H1 (cell line): ENCODE results near the gene LCOR. TPM values are rescaled to one million over a fixed set of nuclear protein-coding genes. Genes with fewer than 3 reads are reported as not detected.

ENCODE experiments used
- BACH1 ChIP-seq: IDR thresholded peaks from 2 replicates; pipeline ENCODE4 v1.6.1; 2012; ENCODE audit warnings: low read length, improper control_type of control experiment
- FOSL1 ChIP-seq: IDR thresholded peaks from 2 replicates; pipeline ENCODE4 v1.6.1; 2011; ENCODE audit warnings: mild to moderate bottlenecking, low read depth, low read length, moderate library complexity; ENCODE audit not compliant: insufficient read depth
- HDAC2 ChIP-seq, 2 experiments: fragments of 300-600 bp in 1 of 2; sonication (generic) in 1 of 2; IDR thresholded peaks; 2 replicates each; pipeline ENCODE4 v1.6.1; 2011 to 2012; ENCODE audit warnings: low read depth in 2 of 2, low read length in 2 of 2, mild to moderate bottlenecking in 2 of 2, moderate library complexity in 2 of 2, borderline replicate concordance in 1 of 2, inconsistent platforms in 1 of 2
- JUN ChIP-seq: IDR thresholded peaks from 2 replicates; pipeline ENCODE4 v1.6.1; 2011; ENCODE audit warnings: low read depth, mild to moderate bottlenecking, improper control_type of control experiment, low read length
- JUND ChIP-seq: IDR thresholded peaks from 2 replicates; pipeline ENCODE4 v1.6.1; 2011; ENCODE audit warnings: mild to moderate bottlenecking, improper control_type of control experiment, low read length
- KDM4A ChIP-seq: IDR thresholded peaks from one replicate; pipeline ENCODE4 v1.7.1; 2012; ENCODE audit warnings: low read depth, mild to moderate bottlenecking, moderate library complexity, low read length, inconsistent platforms; ENCODE audit not compliant: severe bottlenecking
- KDM5A ChIP-seq: fragments of 200-600 bp; IDR thresholded peaks from 2 replicates; pipeline ENCODE4 v1.7.1; 2012; ENCODE audit warnings: mild to moderate bottlenecking, low read length, inconsistent platforms, mixed read lengths
- MAFK ChIP-seq: IDR thresholded peaks from 2 replicates; pipeline ENCODE4 v1.6.1; 2012; ENCODE audit warnings: low read depth, mild to moderate bottlenecking, improper control_type of control experiment, low read length
- NANOG ChIP-seq: IDR thresholded peaks from 2 replicates; pipeline ENCODE4 v1.6.1; 2011; ENCODE audit warnings: low read length, low read depth, mild to moderate bottlenecking, inconsistent platforms; ENCODE audit not compliant: insufficient read depth, poor library complexity, severe bottlenecking
- PHF8 ChIP-seq: fragments of 200-600 bp; sonication (generic); conservative IDR thresholded peaks from 2 replicates; pipeline ENCODE4 v1.7.1; 2012; ENCODE audit warnings: low read depth, mild to moderate bottlenecking, inconsistent platforms, low read length, moderate library complexity
- RBBP5 ChIP-seq: IDR thresholded peaks from 2 replicates; pipeline ENCODE4 v1.7.1; 2012; ENCODE audit warnings: low read depth, mild to moderate bottlenecking, inconsistent platforms, low read length, moderate library complexity, borderline replicate concordance
- RFX5 ChIP-seq: IDR thresholded peaks from 2 replicates; pipeline ENCODE4 v1.6.1; 2011; ENCODE audit warnings: low read depth, low read length, improper control_type of control experiment, borderline replicate concordance
- SAP30 ChIP-seq: fragments of 300-600 bp; sonication (generic); IDR thresholded peaks from 2 replicates; pipeline ENCODE4 v1.7.1; 2012; ENCODE audit warnings: low read length, moderate library complexity, mild to moderate bottlenecking, inconsistent platforms; ENCODE audit not compliant: insufficient read depth, insufficient replicate concordance
- SIRT6 ChIP-seq: IDR thresholded peaks from one replicate; pipeline ENCODE4 v1.7.1; 2012; ENCODE audit warnings: low read length, inconsistent platforms
- SP2 ChIP-seq: IDR thresholded peaks from 2 replicates; pipeline ENCODE4 v1.6.1; 2012; ENCODE audit warnings: mild to moderate bottlenecking, low read length, inconsistent platforms
- SUZ12 ChIP-seq: fragments of 200-600 bp; sonication (generic); IDR thresholded peaks from 2 replicates; pipeline ENCODE4 v1.6.1; 2012; ENCODE audit warnings: mild to moderate bottlenecking, inconsistent platforms, low read length, moderate library complexity, mixed read lengths
- TAF7 ChIP-seq: optimal IDR thresholded peaks from 2 replicates; pipeline ENCODE3; 2011; ENCODE audit warnings: low read depth, mild to moderate bottlenecking, inconsistent platforms, low read length, moderate library complexity, borderline replicate concordance
- YY1 ChIP-seq: IDR thresholded peaks from 2 replicates; pipeline ENCODE4 v1.6.1; 2011; ENCODE audit warnings: low read depth, mild to moderate bottlenecking, low read length
- ZNF274 ChIP-seq: IDR thresholded peaks from 2 replicates; pipeline ENCODE4 v1.7.0; 2012; ENCODE audit warnings: low read length, borderline replicate concordance; ENCODE audit errors: extremely low read depth
- polyA plus RNA-seq, 7 experiments: library from polyadenylated mRNA; depleted of rRNA in 3 of 7; stranded (reverse) in 5 of 7; unstranded in 2 of 7; fragments of >200 nt in 5 of 7; fragments of 200-250 nt in 2 of 7; gene quantifications; 1 replicate in 5 of 7; 2 replicates in 1 of 7; 4 replicates in 1 of 7; pipeline versions ENCODE4 v1.2.1 to v1.2.3, GENCODE V29; 2011 to 2013; ENCODE audit warnings: missing spikeins in 2 of 7, mixed read lengths in 2 of 7
- total RNA-seq: library from RNA; stranded (reverse); fragmentation: NEBNext Ultra II Directional; extraction: Animal tissue kit (Norgen Biotek cat#: 25700); gene quantifications from 2 replicates; pipeline ENCODE4 v1.2.1, GENCODE V29; 2021
- TF ChIP-seq, protein P1 (sequence below): IDR thresholded peaks from 2 replicates; pipeline ENCODE4 v1.6.1; 2012; ENCODE audit warnings: inconsistent platforms
- TF ChIP-seq, protein P2 (sequence below): IDR thresholded peaks from 2 replicates; pipeline ENCODE4 v1.6.1; 2011; ENCODE audit warnings: low read depth, mild to moderate bottlenecking, low read length; ENCODE audit not compliant: insufficient read depth

LCOR gene
- total and polyA plus RNA-seq, 2 of the 8 experiments (the other 6 are each of a cell fraction or from before 2014, with no cell fraction given) = 4.7 to 25.5 TPM

DNA sequence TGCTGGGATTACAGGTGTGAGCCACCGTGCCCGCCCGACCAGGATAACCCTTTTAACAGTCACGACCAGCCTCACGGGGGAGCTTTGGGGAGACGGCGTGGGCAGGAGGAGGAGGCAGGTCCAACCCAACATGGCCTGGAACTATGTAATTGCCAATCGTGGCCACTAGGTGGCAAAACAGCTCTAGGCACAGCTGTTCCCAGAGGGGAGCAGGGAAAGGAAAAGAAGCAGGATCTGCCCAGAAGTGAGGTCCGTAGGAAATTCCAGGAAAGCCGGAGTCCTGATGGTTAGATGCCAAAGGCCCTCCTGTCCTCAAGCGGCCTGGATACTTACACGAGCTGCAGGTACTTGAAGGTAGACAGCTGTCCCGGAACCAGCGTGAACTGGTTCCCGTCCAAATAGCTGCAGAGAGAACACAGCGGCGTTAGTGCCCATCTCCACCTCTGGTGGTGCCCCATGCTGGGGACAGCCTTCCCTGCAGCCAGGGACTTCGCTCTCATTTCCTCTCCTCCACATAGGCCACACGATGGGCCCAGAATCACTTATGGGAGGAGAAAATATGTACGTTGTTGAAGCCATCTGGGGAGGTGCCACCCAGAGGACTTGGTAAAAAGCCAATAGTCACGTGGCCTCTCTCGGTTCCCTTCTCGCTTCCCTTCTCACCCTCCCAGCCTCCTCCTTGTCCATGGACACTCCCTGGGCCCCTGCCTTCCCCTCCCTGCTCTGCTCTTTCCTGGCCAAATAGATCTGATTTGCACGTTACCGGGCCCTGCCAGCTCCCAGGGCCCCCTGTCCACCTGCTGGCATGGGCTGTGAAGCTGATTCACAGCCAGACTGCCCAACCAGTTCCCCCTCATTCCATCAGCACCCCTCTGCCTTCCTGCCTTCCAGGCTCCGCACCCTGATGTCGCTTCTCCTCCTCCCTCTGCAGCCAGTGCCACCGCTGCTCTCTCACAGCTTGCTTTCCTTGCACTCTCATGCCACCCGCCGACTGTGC is 205.6 kb downstream of the LCOR start (continued):
- TF ChIP-seq SUZ12 (no peak), SP2 (no peak), MAFK (no peak), SAP30 (no peak), NANOG (no peak), HDAC2 (IDR thresholded peaks at IDR 0.05; ENCODE audit: borderline replicate concordance in 1 of 2, low read depth in 2 of 2, low read length in 2 of 2) (peak in 1 of 2 experiments; percentile 77; a peak in 1 of 4 replicates), RFX5 (no peak), JUN (no peak), KDM5A (no peak), RBBP5 (no peak), FOSL1 (no peak), TAF7 (no peak), ZNF274 (no peak), JUND (no peak), BACH1 (0 out of 2 replicates have a peak, but pooled peaks have one; percentile 20), PHF8 (no peak), SIRT6 (no peak), YY1 (0 out of 2 replicates have a peak, but pooled peaks have one; percentile 48), KDM4A (no peak)
- TF ChIP-seq, protein P1, sequence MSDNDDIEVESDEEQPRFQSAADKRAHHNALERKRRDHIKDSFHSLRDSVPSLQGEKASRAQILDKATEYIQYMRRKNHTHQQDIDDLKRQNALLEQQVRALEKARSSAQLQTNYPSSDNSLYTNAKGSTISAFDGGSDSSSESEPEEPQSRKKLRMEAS = peak; percentile 40; the same call in 1 of the 2 replicates
- TF ChIP-seq, protein P2, sequence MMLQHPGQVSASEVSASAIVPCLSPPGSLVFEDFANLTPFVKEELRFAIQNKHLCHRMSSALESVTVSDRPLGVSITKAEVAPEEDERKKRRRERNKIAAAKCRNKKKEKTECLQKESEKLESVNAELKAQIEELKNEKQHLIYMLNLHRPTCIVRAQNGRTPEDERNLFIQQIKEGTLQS = no peak
